GM18507 (cell line): ENCODE results near the gene SUB1.
"Not testable (repeated sequence)": the region's sequence is repeated elsewhere in the genome, so short reads cannot be mapped to it uniquely, and the experiment has no call there.

Experiments used
- DNase-seq: peaks from one replicate; pipeline ENCODE4 v3.0.0; 2011; ENCODE audit warnings: low read depth; ENCODE audit not compliant: insufficient read length; ENCODE audit errors: extremely low spot score
- FAIRE-seq: peaks from 2 replicates; lab custom pipeline; 2011; peaks lifted over from hg19 to GRCh38; lab: Jason Lieb, UNC

The SUB1 gene

GRCh38 chr5:32562843-32563242 is 22.5 kb upstream of the SUB1 start:
- FAIRE-seq, result no peak
- DNase-seq, result no peak

- DNase-seq (no peak), FAIRE-seq (no peak)
Measured at GRCh38 chr5:32563614-32564013, 21.7 kb upstream of the SUB1 start.

DNA sequence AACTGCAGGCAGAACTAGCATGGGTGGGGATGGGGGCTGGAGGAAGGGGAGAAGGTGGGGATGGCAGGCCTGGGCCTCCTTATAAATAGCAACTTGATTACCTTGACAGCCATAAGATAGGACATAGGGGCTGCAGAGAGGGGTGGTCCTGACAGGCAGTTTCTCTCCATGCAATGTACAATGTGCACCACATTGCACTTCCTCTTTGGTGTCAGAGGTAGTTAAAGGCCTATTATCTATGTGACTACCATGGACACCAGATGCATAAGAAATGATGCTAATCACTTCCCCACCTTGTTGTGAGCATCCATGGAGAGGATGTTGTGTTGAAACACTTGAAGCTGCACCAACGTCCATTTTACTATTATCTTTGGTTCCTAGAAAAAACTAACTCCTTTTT is 20.2 kb upstream of the SUB1 start:
- DNase-seq (no peak), FAIRE-seq (no peak)

GRCh38 chr5:32566319-32567111 is 18.8 kb upstream of the SUB1 start:
- DNase-seq, result no peak
- no peak for FAIRE-seq

DNA sequence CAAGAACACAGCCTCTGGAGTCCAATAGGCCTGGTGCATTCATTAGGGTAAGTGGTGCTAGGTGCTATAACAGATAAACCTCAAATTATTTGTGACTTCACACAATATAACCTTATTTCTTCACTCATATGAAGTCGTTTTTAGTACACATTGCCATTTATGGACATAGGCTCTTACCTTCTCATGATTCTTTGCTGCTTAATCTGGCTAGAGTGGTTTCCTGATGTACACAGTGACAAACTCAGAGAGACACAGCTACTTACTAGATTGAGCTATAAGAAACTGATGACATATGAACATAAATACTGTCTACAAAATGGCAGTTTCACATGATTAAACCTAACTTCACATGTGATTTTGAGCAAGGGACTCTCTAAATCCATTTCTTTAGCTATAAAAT is 14.2 kb upstream of the SUB1 start:
- FAIRE-seq (no peak), DNase-seq (no peak)

DNA sequence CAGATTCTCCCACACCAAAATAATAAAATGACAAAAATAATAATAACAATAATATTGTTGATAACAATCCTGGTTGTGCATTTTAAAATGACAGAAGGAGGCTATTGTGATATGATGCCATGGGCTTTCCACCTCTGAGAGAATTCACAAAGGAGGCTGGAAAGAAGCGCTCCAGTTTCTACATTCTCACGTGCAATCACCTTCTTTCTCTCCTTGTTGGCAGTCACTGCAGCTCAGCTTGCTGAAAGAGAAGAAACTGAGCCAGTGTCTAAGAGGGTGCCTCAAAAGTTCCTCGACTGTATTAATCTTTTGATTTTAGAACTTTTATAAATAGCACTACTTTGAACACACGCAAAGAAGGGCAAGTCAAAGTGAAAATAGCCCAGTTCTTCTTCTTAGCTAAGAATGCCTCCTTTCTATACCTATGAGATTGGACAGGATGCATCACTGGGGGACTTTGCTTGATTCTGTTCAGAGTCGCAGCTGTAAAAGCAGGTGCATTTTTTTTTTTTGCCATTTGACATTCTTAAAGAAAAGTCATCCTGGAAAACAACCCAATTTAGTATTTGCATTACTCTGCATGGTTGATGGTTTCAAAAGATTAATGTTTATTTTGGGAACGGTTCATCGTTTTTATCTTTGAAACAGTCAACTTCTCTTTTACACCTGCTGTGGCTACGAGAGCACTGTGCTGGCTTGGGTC is 12.4 kb upstream of the SUB1 start:
- no peak for DNase-seq
- FAIRE-seq, result peak; percentile 91

- DNase-seq, FAIRE-seq: not testable (repeated sequence)
Measured at GRCh38 chr5:32573481-32573854, 11.9 kb upstream of the SUB1 start.

- no peak for FAIRE-seq
Measured at GRCh38 chr5:32574540-32575175, 10.7 kb upstream of the SUB1 start.

DNA sequence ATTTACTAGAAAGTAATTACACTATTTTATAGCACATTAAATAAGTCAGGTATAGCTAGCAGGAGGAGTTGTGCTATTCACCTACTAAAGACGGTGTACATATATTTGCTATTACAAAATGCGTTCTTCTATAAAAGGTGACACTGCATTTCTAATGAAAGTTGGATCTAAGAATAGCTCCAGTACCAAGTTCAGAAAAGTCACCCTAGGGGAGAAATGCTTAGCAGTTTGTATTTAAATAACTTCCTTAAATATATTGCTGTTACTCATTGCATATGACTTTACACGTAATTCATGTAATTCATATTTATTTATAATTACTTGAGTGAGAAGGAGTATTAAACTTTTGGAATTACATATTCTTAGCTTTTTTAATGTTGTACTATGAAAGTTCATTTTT is 7.0 kb upstream of the SUB1 start:
- FAIRE-seq (no peak), DNase-seq (no peak)

More at GRCh38 chr5:32574540-32575175, 10.7 kb upstream of the SUB1 start:
- no peak for DNase-seq

- FAIRE-seq (no peak), DNase-seq (no peak)
Measured at GRCh38 chr5:32578764-32579163, 6.6 kb upstream of the SUB1 start.

GRCh38 chr5:32581010-32581785 is 4.2 kb upstream of the SUB1 start:
- DNase-seq (no peak), FAIRE-seq (no peak)

GRCh38 chr5:32583582-32584232 is 1.6 kb upstream of the SUB1 start:
- FAIRE-seq, result peak; percentile 96
- DNase-seq, result peak; percentile 42

- FAIRE-seq (no peak), DNase-seq (no peak)
Measured at GRCh38 chr5:32584646-32585045, 711 bp upstream of the SUB1 start.

DNA sequence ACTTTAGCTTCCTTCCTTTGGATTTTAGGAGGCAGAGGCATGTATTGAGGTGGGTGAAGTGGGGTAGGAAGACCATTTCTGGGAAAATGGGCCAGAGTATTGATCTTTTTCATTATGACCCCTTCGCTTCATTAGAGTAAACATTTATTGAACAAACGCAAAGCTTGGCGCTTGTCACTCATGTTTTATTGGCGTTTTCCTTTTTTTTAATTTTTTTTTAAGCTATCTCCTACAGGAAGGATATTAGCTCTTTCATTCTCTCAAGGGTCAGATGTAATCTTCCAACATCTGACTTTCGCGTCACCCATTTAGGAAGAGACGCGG is 273 bp upstream of the SUB1 start:
- FAIRE-seq (no peak), DNase-seq (no peak)

DNA sequence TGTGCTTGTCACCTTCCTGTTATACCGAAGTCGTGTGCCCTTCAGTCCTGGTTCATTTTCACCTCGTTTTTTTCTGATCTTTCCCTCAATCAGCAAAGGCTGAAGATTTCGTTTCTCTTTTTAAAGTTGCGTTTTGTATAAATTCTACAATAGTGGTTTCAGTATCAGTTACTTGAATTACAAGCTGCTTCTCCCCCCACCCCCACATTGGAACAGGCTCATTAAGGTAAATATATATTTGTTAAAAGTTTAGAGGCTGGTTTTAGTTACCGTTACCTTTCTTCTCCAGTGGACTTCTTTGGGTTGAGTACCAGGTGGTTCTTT is 881 bp downstream of the SUB1 start:
- peak; percentile 71 for FAIRE-seq
- no peak for DNase-seq

GRCh38 chr5:32587067-32587551 is 1.8 kb downstream of the SUB1 start:
- FAIRE-seq, result no peak
- DNase-seq, result no peak

DNA sequence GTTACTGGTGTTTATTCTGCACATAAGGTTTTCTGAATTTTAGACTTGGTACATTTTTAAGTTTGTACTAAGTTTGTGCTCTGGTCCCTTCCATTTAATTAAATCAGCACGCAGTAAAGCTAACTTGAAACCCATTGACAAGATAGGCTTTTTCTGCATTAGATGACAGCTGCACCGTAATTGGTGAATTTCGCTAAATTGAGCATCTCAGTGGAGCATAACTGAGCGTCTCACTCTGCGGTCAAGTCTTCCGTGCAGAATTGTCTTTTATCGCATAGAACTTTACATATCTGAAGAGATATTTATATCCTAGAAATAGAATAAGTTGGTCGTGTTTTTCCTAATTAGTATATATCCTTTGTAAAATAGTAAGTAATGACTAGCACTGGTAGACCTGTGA is 4.1 kb downstream of the SUB1 start:
- no peak for DNase-seq

GRCh38 chr5:32589942-32590869 is 4.8 kb downstream of the SUB1 start:
- DNase-seq (no peak), FAIRE-seq (no peak)

More for the DNA sequence above, 4.1 kb downstream of the SUB1 start:
- FAIRE-seq, result no peak

DNA sequence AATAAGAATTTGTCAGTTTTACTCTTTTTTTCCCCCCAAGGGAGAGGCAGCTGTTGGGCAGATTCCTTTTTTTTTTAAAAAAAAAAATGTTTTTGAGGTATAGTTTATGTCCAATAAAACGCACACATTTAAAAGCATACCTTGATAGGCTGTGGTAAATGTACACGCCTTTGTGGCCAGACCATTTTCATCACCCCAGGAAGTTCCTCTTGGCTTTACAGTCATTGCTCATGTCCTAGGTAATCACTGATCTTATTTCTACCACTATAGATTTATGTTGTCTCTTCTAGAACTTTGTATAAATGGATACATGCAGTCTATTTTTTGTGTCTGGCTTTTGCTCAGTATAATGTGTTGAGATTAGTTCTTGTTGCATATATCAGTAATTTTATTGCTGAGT is 9.8 kb downstream of the SUB1 start:
- FAIRE-seq, result no peak

More for the DNA sequence above, 9.8 kb downstream of the SUB1 start:
- no peak for DNase-seq
